Fibroblast of the conjunctiva (primary cell): Measurements from ENCODE around the gene SDC1.

ENCODE experiments used
- DNase-seq: peaks from one replicate; pipeline ENCODE4 v3.0.0-alpha.2; 2010; ENCODE audit warnings: low read depth

The SDC1 gene

DNA sequence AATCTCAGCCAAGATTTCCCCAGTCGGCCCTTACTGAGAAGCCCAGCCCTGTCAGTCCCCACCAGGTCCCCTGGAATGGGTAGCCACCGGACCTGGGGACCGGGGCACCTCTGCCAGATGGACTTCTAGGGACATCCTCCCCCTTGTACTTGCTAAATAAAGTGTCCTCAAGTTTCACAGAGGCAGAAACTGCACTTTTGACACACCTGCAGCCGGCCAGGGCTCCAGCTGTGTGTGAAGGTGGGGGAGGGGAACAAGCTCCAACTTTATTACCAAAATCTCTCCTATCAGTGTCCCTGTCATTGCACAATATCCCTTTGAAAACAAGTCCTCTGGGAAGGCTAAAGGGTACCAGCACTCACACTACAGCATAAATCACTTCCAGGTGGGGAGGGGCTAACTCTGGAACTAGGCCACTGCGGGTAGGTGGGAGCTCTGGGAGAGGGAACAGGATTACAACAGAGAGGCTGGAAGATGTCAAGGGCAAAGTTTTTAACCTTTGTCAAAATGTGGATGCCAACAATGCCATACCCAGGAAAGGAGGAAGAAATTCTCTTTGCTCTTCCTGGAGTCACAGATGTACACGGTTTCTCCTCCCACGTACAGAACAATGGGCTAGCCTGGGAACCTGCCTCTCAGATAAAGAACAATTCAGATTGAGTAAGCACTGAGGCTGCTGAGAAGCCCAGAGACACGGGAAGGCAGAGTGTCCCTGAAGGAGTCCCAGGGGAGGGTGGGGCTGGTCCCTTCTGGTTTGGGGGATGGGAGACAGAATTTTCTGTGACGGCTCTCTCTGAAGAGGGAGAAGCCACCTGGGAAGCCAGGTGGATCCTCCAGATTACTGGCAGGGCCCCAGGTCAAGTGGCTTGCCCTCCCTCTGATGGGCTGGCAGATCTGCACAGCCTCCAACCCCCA lies 11.0 kb downstream of the SDC1 start:
- DNase-seq: no peak

DNA sequence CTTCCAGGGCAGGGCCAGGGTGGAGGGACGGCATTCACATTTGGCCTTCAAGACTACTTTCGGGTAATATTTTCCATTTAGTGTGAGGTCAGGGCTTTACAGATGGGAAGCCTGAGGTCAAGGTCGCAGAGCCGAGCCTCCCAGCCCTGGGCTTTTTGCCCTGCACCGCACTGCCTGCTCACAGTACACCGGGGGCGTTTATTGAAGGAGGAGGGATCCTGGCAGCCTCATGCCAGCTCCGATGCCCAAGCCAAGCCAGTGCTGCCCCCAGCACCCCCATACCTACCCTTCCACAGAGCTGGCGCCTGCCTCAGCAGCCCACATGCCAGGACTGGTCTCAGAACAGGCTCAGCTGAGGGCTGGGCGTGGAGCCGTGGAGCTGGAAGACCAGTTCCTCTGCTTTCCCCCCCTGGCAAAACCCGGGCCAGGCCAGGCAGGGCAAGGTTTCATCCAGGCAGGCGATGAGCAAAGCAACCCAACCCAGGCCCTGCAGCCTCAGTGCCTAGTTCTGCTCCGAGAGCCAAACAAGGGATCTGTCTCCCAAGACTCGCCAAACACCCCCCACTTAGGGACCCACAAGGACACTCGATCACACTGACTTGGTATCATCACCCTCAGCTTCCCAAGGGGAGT lies 11.9 kb downstream of the SDC1 start:
- DNase-seq: no peak

DNA sequence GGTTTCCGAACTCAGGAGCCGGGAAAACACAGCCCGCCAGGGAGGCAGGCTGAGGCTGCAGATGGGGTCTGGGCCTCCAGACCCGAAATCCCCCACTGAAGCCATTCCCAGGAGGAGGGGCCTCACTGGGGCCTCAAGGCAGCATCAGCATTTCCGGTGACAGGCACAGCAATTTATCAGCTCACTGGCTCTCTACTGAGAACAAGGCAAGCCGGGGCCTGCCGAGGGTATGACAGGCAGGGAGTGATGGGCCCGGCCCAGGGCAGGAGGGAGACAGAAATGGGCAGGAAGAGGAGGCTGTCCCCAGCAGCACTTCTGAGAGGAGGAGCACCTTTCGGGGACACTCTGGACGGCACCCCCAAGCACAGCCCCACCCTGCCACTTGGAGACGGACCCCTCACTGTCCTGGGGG lies 12.5 kb downstream of the SDC1 start:
- DNase-seq: no peak

DNA sequence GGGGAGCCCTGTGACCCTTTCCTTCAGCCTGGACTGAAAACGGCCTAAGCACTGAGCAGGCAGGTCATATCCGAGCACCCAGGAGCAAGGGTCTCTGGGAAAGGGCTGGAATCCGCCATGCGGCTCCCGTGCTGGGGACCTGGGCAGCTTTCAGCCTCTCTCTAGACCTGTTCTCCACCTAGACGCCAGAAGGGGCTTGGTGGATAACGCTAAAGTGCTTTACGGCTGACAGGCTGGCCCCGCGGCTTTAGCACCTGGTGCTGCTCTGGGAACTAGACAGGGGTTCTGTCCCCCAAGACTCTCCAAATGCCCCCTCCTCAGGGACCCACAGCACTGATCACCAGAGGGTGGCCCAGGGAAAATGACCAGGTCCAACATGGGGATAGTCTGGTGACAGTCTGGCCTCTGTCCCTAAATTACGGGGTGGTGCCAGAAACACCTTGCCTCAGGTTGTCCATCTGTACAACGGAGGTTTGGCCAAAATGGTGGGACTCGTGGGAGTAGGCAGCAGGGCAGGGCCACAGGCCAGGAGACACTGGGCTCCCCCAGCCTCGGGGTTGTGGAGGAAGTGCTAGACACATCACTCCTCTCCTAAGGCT lies 13.0 kb downstream of the SDC1 start:
- no peak for DNase-seq

DNA sequence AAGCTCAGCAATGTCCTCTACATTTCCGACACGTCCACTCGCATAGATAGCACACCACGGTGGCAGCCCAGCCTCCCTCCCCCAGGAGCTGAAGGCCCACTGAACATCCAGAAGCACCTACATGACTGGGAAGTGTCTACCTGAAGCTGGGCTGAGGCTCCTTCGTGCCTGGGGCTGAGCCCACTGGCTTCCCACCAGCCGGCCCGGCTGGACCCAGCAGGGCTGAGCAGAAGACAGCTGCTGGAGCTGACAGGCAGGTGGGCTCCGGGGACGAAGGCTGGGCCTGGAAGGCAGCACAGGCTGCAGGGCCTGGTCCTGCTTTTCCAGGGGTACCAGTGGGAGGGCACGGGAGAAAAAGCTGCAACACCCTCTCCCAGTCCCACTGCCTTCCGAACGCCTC lies 13.5 kb downstream of the SDC1 start:
- no peak for DNase-seq

DNA sequence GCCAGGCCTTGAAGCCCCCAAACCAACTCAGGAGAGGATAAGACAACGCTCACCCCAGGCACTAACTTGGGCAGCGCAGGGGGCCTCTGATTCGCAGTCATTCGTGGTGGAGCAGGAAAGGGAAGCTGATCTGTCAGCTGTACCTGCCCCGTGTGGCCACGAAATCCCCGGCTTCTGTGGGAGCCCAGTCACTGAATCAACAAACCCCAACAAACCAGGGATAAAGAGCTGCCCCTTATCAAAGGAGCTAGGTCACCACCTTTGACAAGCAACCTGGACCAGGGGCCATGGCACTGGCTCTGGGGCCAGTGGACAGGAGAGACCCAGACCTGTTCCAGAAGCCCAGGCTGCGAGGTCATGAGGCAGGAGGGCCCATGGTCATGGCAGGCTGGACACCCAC lies 14.5 kb downstream of the SDC1 start:
- no peak for DNase-seq

DNA sequence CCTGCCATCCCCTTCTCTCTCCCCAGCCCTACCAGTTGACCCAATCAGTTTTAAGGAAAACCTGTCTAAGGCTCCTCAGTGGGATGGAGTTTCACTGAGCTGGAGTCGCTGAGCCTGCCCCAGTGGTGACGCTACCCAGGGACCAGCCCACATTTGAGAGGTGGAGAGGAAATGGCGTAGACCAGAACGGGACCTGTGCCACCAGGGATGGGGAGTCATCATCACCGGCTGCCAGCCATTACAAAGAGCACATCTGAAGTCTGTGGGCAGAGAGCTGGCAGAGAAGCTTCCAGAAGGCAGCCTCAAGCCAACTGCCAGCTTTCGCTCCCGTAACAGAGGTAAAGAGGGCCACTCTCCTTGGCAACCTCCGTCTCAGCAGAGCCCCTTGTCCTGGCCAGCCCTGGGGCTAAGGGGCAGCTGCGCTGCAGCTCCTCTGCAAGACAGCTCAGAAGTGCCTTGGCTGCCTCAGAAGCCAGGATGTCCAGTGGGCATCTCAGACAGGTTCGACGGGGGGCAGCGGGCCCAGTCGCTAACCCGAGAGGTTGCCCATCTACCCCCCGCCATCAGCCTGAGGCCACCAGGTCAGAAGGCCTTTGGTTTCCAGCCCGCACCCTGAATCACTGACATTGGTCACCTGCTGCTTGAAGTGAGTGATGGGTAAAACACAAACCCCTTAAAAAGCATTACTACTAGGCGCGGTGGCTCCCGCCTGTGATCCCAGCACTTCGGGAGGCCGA lies 15.4 kb downstream of the SDC1 start:
- DNase-seq: no peak

DNA sequence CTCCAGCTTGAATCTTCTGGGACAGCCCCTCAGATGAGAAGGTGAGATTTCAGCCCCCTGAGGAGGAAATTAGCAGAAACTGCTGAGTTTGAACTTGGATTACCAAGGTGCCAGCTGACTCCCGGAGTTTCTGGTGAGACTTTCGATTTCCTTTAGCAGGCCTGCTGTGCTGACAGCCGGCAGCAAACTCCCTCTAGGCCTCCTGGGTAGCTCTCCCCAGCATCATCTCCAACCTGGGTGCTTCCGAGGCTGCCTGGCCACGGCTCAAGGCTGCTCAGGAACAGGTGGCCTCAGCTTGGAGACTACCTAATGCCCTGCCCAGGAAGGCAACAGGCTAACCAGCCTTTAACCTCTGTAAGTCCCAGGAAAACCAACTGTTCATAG lies 16.5 kb downstream of the SDC1 start:
- DNase-seq: no peak

DNA sequence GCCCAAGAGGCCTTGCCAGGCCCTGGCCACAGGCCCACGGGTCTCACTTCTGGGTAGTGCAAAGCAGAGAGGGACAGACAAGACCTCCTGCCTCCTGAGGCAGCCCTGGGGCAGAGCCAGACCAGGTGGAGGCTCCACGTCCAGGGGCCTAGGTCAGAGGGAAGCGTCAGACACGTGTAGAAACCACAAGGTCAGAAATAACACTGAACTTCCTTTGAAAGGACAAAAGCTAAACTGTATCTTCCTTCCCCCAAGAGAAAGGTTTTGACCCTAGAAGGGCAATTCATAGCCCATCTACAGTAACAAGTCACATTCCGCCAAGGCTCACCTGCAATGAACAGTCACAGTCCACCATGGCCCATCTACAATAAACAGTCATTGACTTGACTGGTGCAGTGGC lies 17.9 kb downstream of the SDC1 start:
- no peak for DNase-seq

DNA sequence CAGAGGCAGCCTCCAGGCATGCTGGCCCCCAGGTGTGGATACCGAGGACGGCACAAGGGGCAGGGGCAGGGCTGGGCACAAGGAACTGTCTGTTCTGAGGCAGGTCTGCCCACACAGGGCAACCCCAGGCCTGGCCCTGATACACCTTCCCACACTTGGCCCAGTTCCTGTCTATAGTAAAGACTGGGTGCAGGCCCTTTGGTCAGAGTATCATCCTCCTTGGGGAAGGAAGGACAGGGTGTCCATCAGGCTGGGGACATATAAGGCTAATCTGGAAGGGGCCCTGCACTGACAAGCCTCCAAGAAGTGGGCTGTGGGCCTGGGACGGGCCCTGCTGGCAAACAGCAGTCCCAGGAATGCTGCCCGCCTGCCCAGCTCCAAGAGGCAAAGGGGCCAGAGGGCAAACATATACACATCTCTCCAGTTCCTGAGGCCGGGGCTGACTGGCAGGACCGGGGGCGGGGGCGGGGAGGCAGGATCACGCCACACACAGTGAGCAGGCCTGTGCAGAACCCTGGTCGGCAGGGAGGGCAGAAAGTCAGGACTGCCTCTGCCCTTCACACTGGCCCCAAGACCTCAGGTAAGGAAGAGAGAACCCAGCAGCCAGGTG lies 18.9 kb downstream of the SDC1 start:
- no peak for DNase-seq

DNA sequence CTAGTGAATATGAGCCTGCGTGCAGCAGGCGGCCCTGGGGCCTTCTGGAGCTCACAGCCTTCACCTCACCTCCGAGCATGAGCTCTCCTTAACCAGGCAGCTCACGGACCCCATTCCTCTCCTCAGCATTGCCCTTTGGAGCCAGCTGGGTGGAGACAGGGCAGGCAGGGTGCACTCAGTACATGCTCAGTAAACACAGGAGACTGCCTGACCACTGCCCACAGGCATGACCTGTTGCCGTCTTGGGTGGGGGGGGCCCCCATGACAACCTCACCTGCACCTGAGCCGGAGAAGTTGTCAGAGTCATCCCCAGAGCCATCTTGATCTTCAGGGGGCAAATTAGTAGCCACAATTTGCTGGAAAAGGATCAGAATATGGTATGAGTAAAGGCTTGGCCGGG lies 19.9 kb downstream of the SDC1 start:
- no peak for DNase-seq

DNA sequence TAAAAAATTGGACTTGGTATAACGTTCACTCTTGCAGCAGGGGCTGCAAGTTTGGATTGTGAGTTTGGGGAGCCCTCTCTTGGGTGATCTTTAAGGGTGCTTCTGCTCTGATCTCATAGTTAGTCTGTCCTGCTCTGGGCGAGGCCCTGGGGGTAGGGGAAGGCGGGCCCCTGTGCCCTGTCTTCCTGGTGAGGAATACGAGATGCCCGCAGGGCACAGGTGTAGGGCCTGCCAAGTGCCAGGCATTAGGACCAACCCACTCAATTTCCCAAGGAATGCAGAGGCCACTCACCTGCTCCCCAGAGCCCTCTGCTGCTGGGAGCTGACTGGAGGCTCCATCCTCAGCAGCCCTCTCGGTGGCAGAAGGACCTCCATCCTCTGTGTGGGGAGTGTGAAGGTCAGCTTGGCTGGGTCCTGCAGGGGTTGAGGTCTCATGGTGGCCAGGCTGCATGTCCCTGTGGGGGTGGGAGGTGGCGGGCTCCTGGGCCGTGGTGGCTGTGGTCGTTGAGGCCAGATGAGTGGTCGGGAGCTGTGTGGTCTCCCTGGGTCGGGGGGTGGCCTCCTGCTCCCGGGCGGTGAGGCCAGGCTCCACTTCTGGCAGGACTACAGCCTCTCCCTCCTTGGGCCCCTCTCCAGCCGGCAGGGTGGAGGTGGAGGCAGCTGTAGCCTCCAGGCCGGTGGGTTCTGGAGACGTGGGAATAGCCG lies 21.3 kb downstream of the SDC1 start:
- no peak for DNase-seq

DNA sequence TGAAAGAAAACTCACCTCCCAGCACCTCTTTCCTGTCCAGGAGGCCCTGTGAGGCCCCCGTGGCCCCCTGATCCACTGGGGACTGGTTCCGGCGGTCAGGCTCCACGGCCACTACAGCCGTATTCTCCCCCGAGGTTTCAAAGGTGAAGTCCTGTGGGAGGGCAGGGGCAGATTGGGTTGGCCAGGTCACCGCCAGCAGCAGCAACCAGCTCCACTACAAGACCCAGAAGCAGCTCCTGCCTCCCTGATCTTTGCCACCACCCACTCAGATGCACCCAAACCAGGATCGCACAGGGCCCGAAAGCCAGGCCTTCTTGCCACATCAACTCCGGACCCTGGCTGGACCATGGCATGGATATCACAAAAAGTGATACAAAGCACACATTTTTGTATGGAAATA lies 21.9 kb downstream of the SDC1 start:
- no peak for DNase-seq

DNA sequence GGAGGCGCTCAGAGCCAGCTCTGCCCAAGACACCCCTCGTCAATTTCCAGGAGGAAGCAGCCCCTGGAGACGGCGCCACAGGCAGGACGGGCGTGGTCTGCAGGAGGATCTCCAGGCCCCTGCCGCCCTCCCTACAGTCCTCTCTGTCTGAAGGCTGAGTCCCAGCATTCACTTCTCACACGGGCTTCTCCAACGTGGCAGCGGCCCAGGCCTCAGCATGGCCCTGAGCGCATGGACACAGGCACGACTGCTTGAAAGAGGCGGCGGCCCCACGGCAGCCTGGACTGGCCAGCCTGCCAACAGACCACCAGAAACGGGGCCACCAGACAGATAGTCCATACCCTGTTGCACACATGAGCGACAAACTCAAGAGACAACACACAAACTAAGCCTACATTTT lies 23.3 kb downstream of the SDC1 start:
- no peak for DNase-seq

DNA sequence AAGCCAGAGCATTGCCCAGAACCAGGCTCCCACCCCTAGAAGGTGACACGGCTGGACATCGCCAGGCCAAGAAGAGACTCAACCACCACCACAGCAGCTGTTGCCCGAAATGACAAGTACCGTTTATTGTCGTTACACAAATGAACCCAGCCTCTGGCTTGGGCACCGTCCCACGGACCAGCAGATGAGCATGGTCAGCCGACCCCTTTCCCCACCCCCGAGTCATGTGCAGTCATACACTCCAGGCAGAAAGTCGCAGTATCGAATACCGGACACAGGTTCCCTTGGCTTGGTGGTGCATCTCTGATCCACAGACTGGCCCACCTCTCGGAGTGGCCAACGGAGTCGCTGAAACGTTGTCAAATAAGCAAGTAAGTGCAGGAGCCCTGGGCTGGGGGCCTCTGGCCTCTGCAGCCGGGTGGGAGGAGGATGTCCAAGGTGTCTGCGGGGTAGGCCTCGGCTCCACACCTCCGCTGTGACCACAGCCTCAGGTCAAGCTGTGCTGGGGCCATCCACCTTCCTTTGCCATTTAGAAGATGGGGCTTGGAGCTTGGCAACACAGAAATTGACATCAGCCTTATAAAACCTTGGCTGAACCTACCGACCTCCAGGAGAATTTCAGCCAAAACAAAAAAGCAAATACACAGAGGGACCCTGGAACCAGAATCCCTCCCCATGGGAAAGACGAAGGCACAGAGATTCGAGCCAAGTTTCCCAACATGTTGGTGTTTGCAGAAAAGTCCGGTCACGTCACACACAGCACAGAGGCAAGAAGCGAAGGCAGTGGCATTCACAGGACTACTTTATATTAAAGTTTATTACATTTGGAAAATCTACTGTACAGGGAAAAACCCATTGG lies 24.0 kb downstream of the SDC1 start:
- no peak for DNase-seq

DNA sequence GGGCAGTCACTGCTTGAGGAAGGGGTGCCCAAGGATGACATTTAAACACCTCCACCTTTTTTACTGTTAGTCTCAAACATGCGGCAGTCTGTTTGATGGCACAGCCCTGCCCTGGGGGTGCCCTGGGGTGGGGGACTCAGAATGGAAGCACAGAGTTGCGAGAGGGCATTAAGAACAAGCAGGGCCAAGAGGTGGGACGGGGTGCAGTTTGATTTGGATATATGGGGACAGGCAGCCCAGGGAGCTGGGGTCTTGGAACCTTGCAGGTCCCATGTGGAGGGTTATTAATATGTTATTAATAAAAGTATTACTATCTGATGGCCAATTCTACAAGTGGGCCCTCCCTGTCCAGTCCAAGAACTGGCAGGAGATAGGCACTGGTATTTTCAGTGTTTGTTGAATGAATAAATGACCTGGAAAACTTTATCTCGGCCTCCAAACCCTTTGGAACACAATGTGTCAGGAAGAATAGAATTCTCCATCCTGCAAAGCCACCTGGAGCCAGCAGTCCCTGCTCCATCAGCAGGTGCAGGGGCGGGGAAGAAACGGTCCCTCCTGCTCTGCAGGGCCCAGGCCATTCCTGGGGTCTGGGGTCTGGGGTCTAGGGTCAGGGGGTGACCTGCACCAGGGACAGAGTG lies 25.2 kb downstream of the SDC1 start:
- DNase-seq: no peak

DNA sequence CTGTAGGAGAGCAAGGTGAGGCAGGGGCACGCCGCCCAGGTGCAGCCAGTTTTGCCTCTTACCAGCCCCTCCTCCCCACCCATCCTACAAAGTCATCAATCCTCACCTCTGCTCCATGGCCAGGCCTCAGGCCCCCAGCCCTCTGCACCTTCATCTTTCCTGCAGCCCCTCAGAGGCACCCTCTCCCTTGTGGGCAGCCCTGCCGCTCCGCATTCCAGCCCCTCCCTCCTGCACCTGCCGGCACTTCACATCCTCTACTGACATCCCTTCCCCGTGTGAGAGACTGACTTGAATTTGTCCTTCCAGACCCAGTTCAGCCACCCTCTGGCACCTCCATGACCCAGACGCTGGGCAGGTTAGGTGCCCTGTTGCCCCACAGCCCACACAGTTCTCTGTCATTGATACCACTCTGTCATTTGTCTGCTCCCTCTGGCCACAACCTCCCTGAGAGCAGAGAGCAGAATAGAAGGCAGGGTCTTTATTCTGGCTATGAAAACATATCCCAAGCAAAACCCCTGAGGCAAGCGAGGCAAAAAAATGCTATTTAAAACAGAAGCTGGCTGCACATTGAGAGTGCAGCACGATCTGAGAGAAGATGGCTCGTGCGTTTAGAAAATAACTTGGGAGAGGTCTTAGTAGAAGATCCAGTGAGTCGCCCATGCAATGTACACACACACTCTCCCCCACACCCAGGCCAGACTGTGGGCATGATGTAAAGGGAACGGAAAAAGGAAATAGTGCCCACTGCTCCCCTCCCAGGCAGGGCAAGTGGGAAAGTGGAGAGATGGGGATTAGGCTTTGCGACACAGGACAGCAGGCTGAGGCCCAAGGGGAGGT lies 25.9 kb downstream of the SDC1 start:
- no peak for DNase-seq

DNA sequence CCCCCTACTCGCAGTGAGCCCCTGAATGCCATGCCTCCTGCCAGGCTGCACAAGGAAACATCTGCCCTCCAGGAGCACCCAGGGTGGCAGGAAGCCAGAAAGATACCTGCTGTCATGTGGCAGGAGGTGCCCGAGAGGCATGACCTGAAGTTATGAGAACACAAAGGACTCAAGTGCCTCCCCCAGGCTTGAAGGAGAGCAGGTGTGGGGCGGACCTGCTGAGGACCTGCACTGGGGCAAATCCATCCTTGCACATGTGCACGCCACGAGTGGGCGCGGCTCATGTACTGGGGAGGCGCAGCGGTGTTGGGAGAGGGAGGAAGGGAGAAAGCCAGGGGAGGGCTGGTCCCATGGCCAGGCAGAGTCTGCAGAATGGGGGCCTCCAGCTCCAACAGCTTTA lies 26.9 kb downstream of the SDC1 start:
- no peak for DNase-seq

DNA sequence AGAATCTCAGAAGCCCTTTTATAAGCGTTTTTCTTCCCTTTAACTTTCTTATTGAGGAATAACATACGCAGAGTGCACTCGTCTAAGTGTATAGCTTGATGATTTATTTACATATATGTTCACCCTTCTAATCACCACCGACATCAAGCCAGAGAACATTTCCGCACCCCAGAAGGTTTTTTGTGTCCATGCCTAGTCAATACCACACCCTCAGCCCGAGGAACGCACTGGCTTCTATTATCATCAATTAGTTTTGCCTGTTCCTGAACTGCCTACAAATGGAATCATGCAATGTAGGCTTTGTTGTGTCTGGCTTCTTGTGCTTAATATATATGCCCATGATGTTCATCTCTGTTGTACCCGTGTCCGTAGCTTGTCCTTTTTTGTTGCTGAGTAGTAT lies 27.7 kb downstream of the SDC1 start:
- no peak for DNase-seq
